OCI-LY7 (cell line): Measurements from ENCODE around the gene NR2F2.

ENCODE experiments used
- CTCF ChIP-seq: fragments of 200-600 bp; sonication (generic); conservative IDR thresholded peaks from 2 replicates; pipeline ENCODE4 v1.5.1; 2014; ENCODE audit warnings: mild to moderate bottlenecking, antibody characterized with exemption, low read length, moderate library complexity, mixed read lengths
- EZH2phosphoT487 ChIP-seq: fragments of 200-600 bp; sonication (generic); IDR thresholded peaks from 2 replicates; pipeline ENCODE4 v1.6.1; 2018; ENCODE audit warnings: low read depth, borderline replicate concordance, mild to moderate bottlenecking, mixed run types, antibody characterized with exemption, low read length, moderate library complexity, mixed read lengths

GRCh38 chr15:96329403-96329981 lies 1.0 kb upstream of the NR2F2 start:
- TF ChIP-seq CTCF = no peak
- TF ChIP-seq EZH2phosphoT487 = no peak
